Activated CD4-positive, alpha-beta T cell treated with anti-CD3 and anti-CD28 coated beads, Interleukin-2, amount 50 U/mL, for 16 hours (primary cell): ENCODE data around the gene LGR6.
"Not testable (repeated sequence)": the region's sequence is repeated elsewhere in the genome, so short reads cannot be mapped to it uniquely, and the experiment has no call there.

Source experiments
- DNase-seq: peaks from one replicate; pipeline ENCODE4 v3.0.0-alpha.2; 2020

LGR6 gene

GRCh38 chr1:202306535-202307345 lies 113.1 kb downstream of the LGR6 start:
- DNase-seq = no peak

- no peak for DNase-seq
These were observed 116.6 kb downstream of the LGR6 start for GRCh38 chr1:202310071-202310725.

- DNase-seq = no peak
These were observed 117.1 kb downstream of the LGR6 start for GRCh38 chr1:202310746-202311145.

GRCh38 chr1:202311875-202312635 lies 118.5 kb downstream of the LGR6 start:
- no peak for DNase-seq

GRCh38 chr1:202315576-202316168 lies 122.1 kb downstream of the LGR6 start:
- DNase-seq = peak; percentile 69

GRCh38 chr1:202316186-202316585 lies 122.6 kb downstream of the LGR6 start:
- DNase-seq = no peak

GRCh38 chr1:202317941-202318925 lies 124.6 kb downstream of the LGR6 start:
- no peak for DNase-seq

- no peak for DNase-seq
These were observed 125.9 kb downstream of the LGR6 start for GRCh38 chr1:202319381-202320080.

GRCh38 chr1:202320081-202320405 lies 126.4 kb downstream of the LGR6 start:
- no peak for DNase-seq

GRCh38 chr1:202323731-202324130 lies 130.1 kb downstream of the LGR6 start:
- DNase-seq = no peak

- no peak for DNase-seq
These were observed 131.0 kb downstream of the LGR6 start for GRCh38 chr1:202324646-202325045.

- no peak for DNase-seq
These were observed 136.3 kb downstream of the LGR6 start for GRCh38 chr1:202329891-202330290.

GRCh38 chr1:202333861-202334260 lies 140.3 kb downstream of the LGR6 start:
- no peak for DNase-seq

- peak; percentile 66 for DNase-seq
These were observed 150.2 kb downstream of the LGR6 start for GRCh38 chr1:202343652-202344349.

- DNase-seq = no peak
These were observed 154.5 kb downstream of the LGR6 start for GRCh38 chr1:202348005-202348508.

- DNase-seq = peak; percentile 98
These were observed 155.1 kb downstream of the LGR6 start, which contains the start of gene PPP1R12B for GRCh38 chr1:202348509-202349205. PPP1R12B (plus strand) TSS chr1:202348699; CDS start chr1:202348852, 153 bp downstream.

- DNase-seq = peak; percentile 34
These were observed 155.8 kb downstream of the LGR6 start for GRCh38 chr1:202349206-202349928.

GRCh38 chr1:202351725-202352124 lies 158.1 kb downstream of the LGR6 start:
- DNase-seq = no peak

GRCh38 chr1:202352583-202353197 lies 159.1 kb downstream of the LGR6 start:
- DNase-seq = not testable (repeated sequence)
